ENCODE measurements around the gene ENTR1. TPM values are rescaled to one million over a fixed set of nuclear protein-coding genes. Genes with fewer than 3 reads are reported as not detected.

ENTR1 gene
- 36.4 and 48.9 TPM in 2 replicates for total RNA-seq

DNA sequence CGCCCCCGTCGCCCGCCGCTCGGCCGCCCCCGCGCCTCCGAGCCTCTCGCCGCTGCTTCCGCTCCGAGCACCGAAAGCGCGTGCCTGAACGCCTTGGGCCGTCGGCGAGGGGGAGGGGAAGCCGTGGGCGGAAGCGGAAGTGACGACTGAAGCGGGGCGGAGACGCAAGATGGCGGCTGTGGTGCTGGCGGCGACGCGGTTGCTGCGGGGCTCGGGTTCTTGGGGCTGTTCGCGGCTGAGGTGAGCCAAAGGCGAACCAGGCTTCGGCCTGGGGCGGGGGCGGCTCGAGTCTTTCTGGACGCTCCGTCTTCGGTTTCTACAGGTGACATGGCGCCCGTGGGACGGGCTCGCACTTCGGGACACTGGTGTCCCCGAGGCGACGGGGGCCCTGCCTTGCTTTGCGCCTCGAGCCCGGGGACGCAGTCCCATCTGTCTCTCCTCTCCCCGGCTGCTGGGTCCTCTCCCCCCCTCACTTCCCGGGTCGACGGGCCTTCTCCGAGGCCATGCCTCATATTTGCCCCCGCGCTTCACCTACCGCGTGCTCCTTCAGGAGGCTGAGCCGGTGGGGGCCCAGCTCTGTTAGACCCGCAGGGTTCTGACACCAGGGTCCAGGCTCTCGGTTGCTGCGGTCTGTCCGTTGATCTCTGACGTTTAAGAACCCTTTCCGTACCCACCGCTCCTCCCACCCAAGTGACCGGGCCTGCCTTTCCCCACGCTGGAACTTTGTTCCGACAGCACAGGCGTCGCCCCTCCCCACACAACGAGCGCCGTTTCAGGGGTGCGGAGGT is at the start of gene ENTR1, which contains the start of gene PMPCA:
TSS of gene ENTR1 (minus strand) at position 115 of the 788 bp plus-strand sequence. CDS start 217 bp downstream, outside the sequence.
TSS of gene PMPCA (plus strand) at position 159 of the 788 bp plus-strand sequence. CDS start at position 170, 11 bp downstream.

DNA sequence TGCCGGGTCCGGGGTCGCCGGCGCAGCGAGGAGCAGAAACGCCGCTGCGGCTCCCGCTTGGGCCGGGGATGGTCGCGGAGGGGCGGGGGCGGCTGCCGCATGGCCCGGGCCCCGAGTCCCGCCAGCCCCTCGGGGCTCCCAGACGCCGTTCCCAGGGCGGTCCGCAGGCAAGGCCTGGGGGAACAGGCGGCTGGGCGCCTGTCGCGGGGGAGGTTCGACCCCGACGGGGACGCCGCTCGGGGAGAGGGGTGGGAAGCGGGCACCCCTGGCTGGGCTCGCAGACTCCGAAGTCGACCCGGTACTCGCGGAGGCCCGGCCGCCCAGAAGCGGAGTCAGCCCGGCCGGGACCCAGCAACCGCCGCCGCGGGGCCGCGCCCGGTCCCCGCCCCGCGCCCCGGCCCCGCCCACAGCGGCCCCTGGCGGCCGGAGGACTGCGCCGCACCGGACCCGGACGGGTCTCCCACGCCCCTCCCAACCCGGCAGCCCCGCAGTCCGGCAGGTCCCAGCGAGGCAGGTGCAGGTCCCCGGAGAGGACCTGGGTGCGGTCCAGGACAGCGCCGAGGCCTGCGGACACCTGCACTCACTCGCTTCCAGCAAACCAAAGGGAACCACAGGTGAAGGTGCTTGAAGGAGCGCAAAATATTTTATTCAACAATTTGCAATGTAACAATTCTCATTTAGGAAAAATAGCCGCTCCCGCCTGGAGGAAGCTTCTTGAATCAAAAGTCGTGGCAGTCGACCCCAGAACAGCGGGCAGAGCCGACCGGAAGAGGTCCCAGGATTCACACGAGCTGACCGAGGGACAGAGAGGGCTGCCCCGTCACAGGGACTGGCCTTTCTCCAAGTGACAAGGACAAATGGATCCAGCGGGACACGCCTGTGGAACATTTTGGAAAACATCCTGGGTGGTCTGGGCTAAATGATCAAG is 29.3 kb upstream of the ENTR1 start, which contains the start of gene INPP5E:
TSS of gene INPP5E (minus strand) at position 365 of the 928 bp plus-strand sequence. CDS start 426 bp downstream, outside the sequence.

DNA sequence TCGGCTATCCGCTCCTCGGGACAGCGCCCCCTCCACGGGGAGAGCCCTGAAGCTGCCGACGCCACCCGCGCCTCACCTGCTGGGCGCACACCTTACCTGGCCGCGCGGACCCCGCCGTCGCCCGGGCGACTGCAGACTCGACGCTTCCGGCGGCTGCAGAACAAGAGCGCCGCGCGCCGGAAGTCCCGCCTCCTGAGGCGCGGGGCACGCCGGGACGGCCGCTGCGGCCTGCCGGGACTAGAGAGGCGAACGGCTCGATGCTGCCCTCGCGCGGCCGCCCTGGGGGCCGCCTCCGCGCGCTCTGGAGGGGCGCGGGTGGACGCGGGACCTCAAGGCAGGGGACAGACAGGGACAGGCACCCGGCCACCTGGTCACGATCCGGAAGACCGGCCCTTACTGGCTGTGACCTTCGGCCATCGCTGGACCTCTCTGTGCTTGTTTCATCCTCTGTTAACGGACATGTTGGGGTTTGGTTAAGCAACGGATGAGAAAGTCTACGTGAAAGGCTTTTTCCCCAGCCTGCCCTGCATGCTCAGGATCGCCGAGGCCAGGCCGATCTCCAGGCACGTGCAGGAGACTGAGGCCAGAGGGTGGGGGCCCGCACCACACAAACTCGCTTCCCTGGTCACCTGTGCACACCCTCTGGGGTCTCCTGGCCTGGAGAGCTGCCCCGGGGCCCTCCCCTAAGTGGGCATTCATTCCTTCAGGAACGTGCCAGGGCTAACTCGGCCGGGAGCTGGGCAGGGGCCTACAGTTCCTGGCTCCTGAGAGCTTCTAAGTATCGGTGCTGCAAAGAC is 10.2 kb downstream of the ENTR1 start, which contains the start of gene SNAPC4:
TSS of gene SNAPC4 (minus strand) at position 133 of the 797 bp plus-strand sequence. CDS start 1,742 bp downstream, outside the sequence.

DNA sequence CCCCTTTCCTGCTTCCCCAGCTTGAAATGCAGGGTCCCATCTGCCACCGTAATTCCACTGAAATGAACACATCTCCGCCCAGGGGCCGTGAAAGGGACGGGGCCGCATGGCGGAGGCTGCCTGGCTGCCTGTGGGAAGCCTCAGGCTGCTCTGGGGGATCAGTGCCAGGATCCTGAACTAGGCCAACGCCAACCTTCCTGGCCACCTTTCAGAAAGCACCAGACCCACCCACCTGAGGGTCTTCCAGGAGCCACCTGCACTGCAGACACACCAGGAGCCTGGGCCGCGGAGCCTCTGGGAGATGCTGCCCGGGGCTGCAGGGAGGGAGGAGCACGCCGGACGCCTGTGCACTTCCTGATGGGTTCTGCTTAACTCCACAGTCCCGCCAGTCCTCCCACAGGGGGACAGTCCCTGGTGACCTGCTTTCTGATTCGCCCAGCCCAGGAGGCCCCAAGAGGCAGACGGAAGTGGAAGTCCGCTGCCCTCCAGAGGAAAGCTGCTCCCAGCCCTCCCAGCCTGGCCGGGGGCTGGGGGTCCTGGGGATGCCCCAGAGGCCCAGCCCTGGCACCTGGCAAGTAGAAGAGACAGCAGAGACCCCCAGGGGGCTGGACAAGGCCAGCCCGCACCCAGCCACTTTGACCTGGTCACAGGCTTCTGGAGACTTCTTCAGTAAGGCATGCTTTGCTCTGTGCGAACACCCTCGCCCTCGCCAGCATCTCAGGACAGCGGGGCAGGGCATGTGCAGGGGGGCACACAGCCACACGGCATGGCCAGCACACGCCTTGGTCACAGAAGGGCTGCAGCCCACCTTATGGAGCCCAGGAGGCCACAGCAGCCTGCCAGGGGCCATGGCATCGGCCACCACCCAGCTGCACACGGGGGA is 36.9 kb downstream of the ENTR1 start, which contains the start of gene CARD9:
TSS of gene CARD9 (minus strand) at position 370 of the 883 bp plus-strand sequence. CDS start 1,591 bp downstream, outside the sequence.

DNA sequence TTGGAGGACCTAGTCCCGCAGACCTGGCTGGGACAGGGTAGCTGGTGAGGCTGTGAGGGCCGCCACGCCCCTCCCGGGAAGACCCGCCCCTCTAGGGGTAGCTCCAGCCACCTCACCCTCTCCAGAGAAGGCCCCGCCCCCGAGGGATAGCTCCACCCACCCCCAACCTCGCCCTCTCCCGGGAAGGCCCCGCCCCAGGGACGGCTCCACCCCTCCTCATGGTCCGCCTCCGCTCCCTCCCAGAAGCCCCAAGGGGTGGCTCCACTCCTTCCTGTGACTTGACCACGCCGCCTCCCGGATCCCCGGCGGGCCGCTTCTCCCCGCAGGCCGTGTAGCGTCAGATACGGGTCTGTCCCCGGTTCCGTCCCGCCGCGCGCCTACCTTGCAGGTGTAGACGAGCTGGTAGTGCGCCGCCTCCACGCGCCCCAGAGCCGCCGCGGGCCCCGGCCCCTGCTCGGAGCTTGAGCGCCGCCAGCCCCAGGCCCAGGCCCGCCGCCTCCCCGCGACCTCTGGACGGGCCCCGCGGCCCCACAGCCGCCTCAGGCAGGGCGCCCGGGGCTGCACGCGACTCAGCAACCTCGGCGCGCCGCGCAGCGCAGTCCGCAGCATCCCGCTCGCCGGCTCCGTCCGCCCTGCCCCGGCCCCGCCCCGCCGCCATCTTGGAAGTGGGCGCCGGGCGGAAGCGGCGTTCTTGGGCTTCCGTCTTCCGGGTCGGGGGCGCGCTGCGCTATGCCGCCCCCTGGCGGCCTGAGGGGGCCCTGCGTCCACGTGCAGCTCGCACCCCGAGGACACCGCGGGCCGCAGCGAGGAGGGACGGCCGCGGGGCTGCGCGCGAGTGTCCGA is 47.1 kb downstream of the ENTR1 start, which contains the start of gene DNLZ:
TSS of gene DNLZ (minus strand) at position 639 of the 843 bp plus-strand sequence. CDS start at position 609, 30 bp downstream.

Other genes with a start within 250 kb of the ENTR1 start
- gene LHX3, start 205.5 kb downstream of the ENTR1 start, total RNA-seq, result not detected in 2 replicates
- 11.4 and 17.0 TPM in 2 replicates for gene QSOX2, start 164.8 kb downstream of the ENTR1 start, total RNA-seq
- under 0.01 TPM in 1 of 2 replicates, not detected in the other for gene CCDC187, start 106.5 kb downstream of the ENTR1 start, total RNA-seq
- 34.2 and 50.8 TPM in 2 replicates for gene GPSM1, start 83.1 kb downstream of the ENTR1 start, total RNA-seq
- 5.5 and 8.1 TPM in 2 replicates for gene DNLZ, start 46.9 kb downstream of the ENTR1 start, total RNA-seq
- 0.78 and 1.1 TPM in 2 replicates for gene CARD9, start 36.9 kb downstream of the ENTR1 start, total RNA-seq
- 17.2 and 19.8 TPM in 2 replicates for gene SNAPC4, start 10.4 kb downstream of the ENTR1 start, total RNA-seq
- gene PMPCA, start within 50 bp of the ENTR1 start, total RNA-seq, result 54.4 and 58.6 TPM in 2 replicates
- 7.7 and 13.5 TPM in 2 replicates for gene INPP5E, start 29.2 kb upstream of the ENTR1 start, total RNA-seq
- 26.1 and 34.8 TPM in 2 replicates for gene SEC16A, start 72.4 kb upstream of the ENTR1 start, total RNA-seq
- gene NOTCH1, start 135.4 kb upstream of the ENTR1 start, total RNA-seq, result 7.7 and 13.1 TPM in 2 replicates